K562 (cell line): ENCODE data around the gene NOP14. TPM values are rescaled to one million over a fixed set of nuclear protein-coding genes. Genes with fewer than 3 reads are reported as not detected.

Source experiments
- C11orf30 ChIP-seq: fragments of 450-650 bp; IDR thresholded peaks from 2 replicates; pipeline ENCODE4 v1.6.1; 2016; ENCODE audit warnings: low read depth, mild to moderate bottlenecking
- CHAMP1 ChIP-seq: fragments of 450-650 bp; IDR thresholded peaks from 2 replicates; pipeline ENCODE4 v1.6.1; 2016; ENCODE audit warnings: mild to moderate bottlenecking
- E2F8 ChIP-seq: fragments of 450-650 bp; IDR thresholded peaks from 2 replicates; pipeline ENCODE4 v1.7.1; 2018; ENCODE audit warnings: mild to moderate bottlenecking, low read depth; ENCODE audit not compliant: partially characterized antibody
- E4F1 ChIP-seq: fragments of 250-450 bp; sonication (Bioruptor Pico); IDR thresholded peaks from 2 replicates; pipeline ENCODE4 v1.5.0; 2021; ENCODE audit warnings: mild to moderate bottlenecking, borderline replicate concordance
- MLLT1 ChIP-seq, 2 experiments: fragments of 450-650 bp; IDR thresholded peaks; 2 replicates each; pipeline ENCODE4 v1.6.1; 2016
- MYBL2 ChIP-seq, 2 experiments: fragments of 450-650 bp in 1 of 2; sonication (generic) in 1 of 2; formaldehyde crosslinking in 1 of 2; IDR thresholded peaks; 2 replicates each; pipeline versions ENCODE4 v1.6.1 to v1.8.1; 2017 to 2022; ENCODE audit warnings: borderline replicate concordance in 1 of 2, inconsistent platforms in 1 of 2, low read depth in 1 of 2, mild to moderate bottlenecking in 1 of 2, missing genetic modification reagents in 1 of 2, moderate library complexity in 1 of 2
- SRSF9 ChIP-seq: fragments of 200-400 bp; formaldehyde crosslinking; IDR thresholded peaks from 2 replicates; pipeline ENCODE4 v1.6.1; 2017; ENCODE audit warnings: low read depth, low read length, borderline replicate concordance
- ZNF398 ChIP-seq: fragments of 250-450 bp; sonication (Bioruptor Pico); IDR thresholded peaks from 2 replicates; pipeline ENCODE4 v1.8.0; 2021; ENCODE audit warnings: moderate library complexity, mild to moderate bottlenecking, inconsistent platforms
- ZNF584 ChIP-seq: fragments of 200-800 bp; sonication (Bioruptor generic); IDR thresholded peaks from 2 replicates; pipeline ENCODE4 v1.6.1; 2016; ENCODE audit warnings: low read depth, mild to moderate bottlenecking, missing genetic modification characterization, missing compliant biosample characterization
- polyA plus RNA-seq, 8 experiments: library from polyadenylated mRNA; depleted of rRNA in 4 of 8; stranded (reverse) in 5 of 8; unstranded in 3 of 8; fragments of >200 nt; fragmentation: Nextera tagmentation in 2 of 8; fragmentation: Illumina TruSeq in 1 of 8; extraction: Ambion mirVana in 2 of 8; extraction: Trizol in 1 of 8; gene quantifications; 2 replicates each; pipeline versions ENCODE4 v1.2.1 to v1.2.3, GENCODE V29; 2011 to 2014; ENCODE audit warnings: inconsistent platforms in 1 of 8, missing spikeins in 1 of 8
- total RNA-seq, 7 experiments: library from RNA; depleted of rRNA in 6 of 7; stranded (reverse); fragments of >200 nt in 6 of 7; fragmentation: Illumina TruSeq in 2 of 7; extraction: Trizol in 2 of 7; gene quantifications; 2 replicates each; pipeline versions ENCODE4 v1.2.1 to v1.2.3, GENCODE V29; 2011 to 2021; ENCODE audit warnings: low replicate concordance in 1 of 7

Gene NOP14
- total and polyA plus RNA-seq, 9 of the 15 experiments (the other 6 are each of a cell fraction or from before 2014, with no cell fraction given): 12.7 to 76.0 (median 50.9) TPM

GRCh38 chr4:2937986-2938385 is 25.2 kb downstream of the NOP14 start (continued):
- TF ChIP-seq ZNF398 (CRISPR knock-in tag) (no peak), SRSF9 (no peak), CHAMP1 (no peak), MLLT1 (IDR thresholded peaks at IDR 0.05) (no peak), E4F1 (CRISPR knock-in tag) (no peak), ZNF584 (CRISPR knock-in tag) (no peak), C11orf30 (no peak), MYBL2 (IDR thresholded peaks at IDR 0.05; ENCODE audit: low read depth) (no peak), MYBL2 (CRISPR knock-in tag; IDR thresholded peaks at IDR 0.05; ENCODE audit: borderline replicate concordance) (no peak), E2F8 (no peak)
